HG03280 (cell line): Measurements from ENCODE around the gene CCL24.
"Not testable (repeated sequence)": the region's sequence is repeated elsewhere in the genome, so short reads cannot be mapped to it uniquely, and the experiment has no call there.

Experiments
- ATAC-seq: cut with Tn5 transposase; IDR thresholded peaks from one replicate; pipeline ENCODE4 v1.9.1; 2021; ENCODE audit warnings: mild to moderate bottlenecking, moderate library complexity; ENCODE audit not compliant: unreplicated experiment

Gene CCL24

GRCh38 chr7:75820688-75821087, 7.1 kb upstream of the CCL24 start:
- ATAC-seq = no peak

GRCh38 chr7:75819711-75820110, 6.1 kb upstream of the CCL24 start:
- no peak for ATAC-seq

- ATAC-seq = no peak
Observed at GRCh38 chr7:75818472-75818871, 4.9 kb upstream of the CCL24 start.

- ATAC-seq = no peak
Observed at GRCh38 chr7:75817116-75817515, 3.5 kb upstream of the CCL24 start.

- ATAC-seq = no peak
Observed at GRCh38 chr7:75815418-75816064, 1.9 kb upstream of the CCL24 start.

GRCh38 chr7:75814407-75814947, 871 bp upstream of the CCL24 start:
- ATAC-seq = no peak

- no peak for ATAC-seq
Observed at GRCh38 chr7:75813084-75813483, 522 bp downstream of the CCL24 start.

GRCh38 chr7:75811894-75812678, 1.5 kb downstream of the CCL24 start:
- no peak for ATAC-seq

- ATAC-seq = no peak
Observed at GRCh38 chr7:75809396-75809795, 4.2 kb downstream of the CCL24 start.

GRCh38 chr7:75808106-75808505, 5.5 kb downstream of the CCL24 start:
- ATAC-seq = no peak

- no peak for ATAC-seq
Observed at GRCh38 chr7:75807452-75807851, 6.2 kb downstream of the CCL24 start.

GRCh38 chr7:75806560-75807307, 6.9 kb downstream of the CCL24 start:
- ATAC-seq = no peak

GRCh38 chr7:75804705-75805104, 8.9 kb downstream of the CCL24 start:
- no peak for ATAC-seq

GRCh38 chr7:75804004-75804403, 9.6 kb downstream of the CCL24 start:
- ATAC-seq = no peak

- no peak for ATAC-seq
Observed at GRCh38 chr7:75802552-75802821, 11.1 kb downstream of the CCL24 start.

- ATAC-seq = no peak
Observed at GRCh38 chr7:75798770-75799169, 14.8 kb downstream of the CCL24 start.

GRCh38 chr7:75796420-75796819, 17.2 kb downstream of the CCL24 start:
- no peak for ATAC-seq

- no peak for ATAC-seq
Observed at GRCh38 chr7:75795831-75796285, 17.7 kb downstream of the CCL24 start.

- no peak for ATAC-seq
Observed at GRCh38 chr7:75793676-75794075, 19.9 kb downstream of the CCL24 start.

- not testable (repeated sequence) for ATAC-seq
Observed at GRCh38 chr7:75792567-75792966, 21.0 kb downstream of the CCL24 start.

- ATAC-seq = no peak
Observed at GRCh38 chr7:75789361-75789924, 24.2 kb downstream of the CCL24 start.
